ENCODE data around the gene AIP.

The AIP gene

DNA sequence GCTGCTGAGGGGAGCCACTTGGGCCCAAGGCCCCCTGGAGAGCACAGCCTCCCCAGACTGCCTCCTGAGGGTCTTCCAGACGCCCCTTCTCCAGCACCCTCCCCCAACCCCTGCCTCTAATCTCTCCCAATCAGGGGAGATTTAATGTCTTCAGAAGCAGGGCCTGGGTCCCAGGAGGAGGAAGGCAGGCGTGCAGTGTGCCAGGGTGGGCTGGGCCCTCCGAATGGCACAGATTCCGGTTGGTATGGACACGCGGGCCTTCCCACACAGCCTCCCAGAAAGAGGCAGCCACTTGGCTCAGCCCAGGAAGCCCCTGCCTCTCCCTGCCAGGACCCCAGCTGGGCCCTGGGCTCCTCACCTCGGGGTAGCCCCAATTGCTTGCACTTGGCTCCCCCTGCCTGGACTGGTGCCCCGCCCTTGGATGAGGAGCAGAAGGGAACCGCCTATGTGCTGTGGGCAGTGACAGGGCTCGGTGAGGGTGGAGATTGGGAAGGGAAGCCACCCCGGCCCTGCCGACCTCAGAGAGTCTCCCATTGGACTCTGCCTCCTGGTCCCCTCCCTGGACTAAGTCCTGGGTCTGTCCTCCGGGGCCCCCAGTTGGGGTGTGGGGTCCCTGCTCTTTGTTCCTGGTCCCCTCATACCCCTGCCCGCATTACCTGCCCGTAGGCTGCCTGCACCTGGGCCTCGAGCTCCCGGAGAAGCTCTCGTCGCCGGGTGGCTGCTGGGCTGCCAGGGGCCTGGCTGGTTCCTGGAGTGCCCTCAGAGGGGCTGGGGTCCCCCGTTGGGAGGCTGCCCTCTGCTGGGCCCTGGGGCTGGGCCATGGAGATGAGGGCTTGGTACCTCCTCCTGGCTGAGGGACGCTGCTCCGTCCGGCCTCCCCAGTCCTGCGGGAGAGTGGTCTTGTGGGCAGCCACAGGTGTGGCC lies 41.0 kb downstream of the AIP start:
- Histone ChIP-seq H3K4me1 (ENCODE audit: insufficient read depth, low read length) (no peaks in the 10 kb centered on the region), H3K36me3 (ENCODE audit: insufficient read depth, low read length) (no peaks in the 10 kb centered on the region), H3K9me3 (ENCODE audit: control insufficient read depth, insufficient read depth, low read length) (no peaks in the 10 kb centered on the region), H3K9ac (ENCODE audit: low read depth, low read length) (no peak overlapping the region)

DNA sequence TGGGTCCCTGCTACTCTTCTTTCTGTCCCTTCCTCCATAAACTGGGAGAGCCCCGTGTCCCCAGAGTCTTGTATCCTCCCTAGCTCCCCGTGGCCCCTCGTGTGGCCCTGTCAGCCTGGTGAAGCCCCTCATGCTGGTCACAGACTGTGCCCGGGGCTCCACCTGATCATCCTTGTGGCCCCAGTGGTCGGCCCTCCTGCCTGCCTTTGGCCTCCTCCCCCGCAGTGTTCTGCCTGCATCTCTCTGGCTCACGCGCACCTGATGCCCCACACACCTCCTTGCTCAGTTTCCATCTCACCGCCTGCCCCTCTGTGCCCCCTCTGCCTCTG lies 41.6 kb downstream of the AIP start:
- Histone ChIP-seq H3K9ac (ENCODE audit: low read depth, low read length) (no peak overlapping the region), H3K4me1 (ENCODE audit: insufficient read depth, low read length) (no peaks in the 10 kb centered on the region), H3K9me3 (ENCODE audit: control insufficient read depth, insufficient read depth, low read length) (no peaks in the 10 kb centered on the region), H3K36me3 (ENCODE audit: insufficient read depth, low read length) (no peaks in the 10 kb centered on the region)

GRCh38 chr11:67525275-67525976 lies 42.6 kb downstream of the AIP start:
- no peaks in the 10 kb centered on the region for H3K36me3 ChIP-seq (ENCODE audit: insufficient read depth, low read length)
- no peak overlapping the region for H3K9ac ChIP-seq (ENCODE audit: low read depth, low read length)
- no peaks in the 10 kb centered on the region for H3K4me1 ChIP-seq (ENCODE audit: insufficient read depth, low read length)
- no peaks in the 10 kb centered on the region for H3K9me3 ChIP-seq (ENCODE audit: control insufficient read depth, insufficient read depth, low read length)

DNA sequence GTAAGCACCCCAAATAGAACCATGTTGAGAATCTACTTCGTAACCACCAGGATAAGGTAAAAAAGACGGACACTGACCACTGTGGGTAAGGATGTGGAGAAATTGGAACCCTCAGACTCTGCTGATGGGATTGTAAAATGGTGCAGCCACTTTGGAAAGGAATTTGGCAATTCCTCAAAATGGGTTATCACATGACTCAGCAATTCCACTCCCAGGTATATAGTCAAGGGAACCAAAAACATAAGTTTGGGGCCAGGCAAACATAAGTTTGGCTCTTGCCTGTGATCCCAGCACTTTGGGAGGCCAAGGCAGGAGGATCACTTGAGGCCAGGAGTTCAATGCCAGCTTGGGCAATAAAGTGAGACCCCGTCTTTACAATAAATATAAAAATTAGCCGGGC lies 45.5 kb downstream of the AIP start:
- H3K9me3 ChIP-seq (ENCODE audit: control insufficient read depth, insufficient read depth, low read length) = peaks cover 6% of the 10 kb centered on the region; the same call in 1 of the 2 replicates
- H3K9ac ChIP-seq (ENCODE audit: low read depth, low read length) = no peak overlapping the region
- no peaks in the 10 kb centered on the region for H3K36me3 ChIP-seq (ENCODE audit: insufficient read depth, low read length)
- no peaks in the 10 kb centered on the region for H3K4me1 ChIP-seq (ENCODE audit: insufficient read depth, low read length)

GRCh38 chr11:67530282-67530592 lies 47.4 kb downstream of the AIP start:
- H3K4me1 ChIP-seq (ENCODE audit: insufficient read depth, low read length) = no peaks in the 10 kb centered on the region
- H3K9me3 ChIP-seq (ENCODE audit: control insufficient read depth, insufficient read depth, low read length) = peaks cover 15% of the 10 kb centered on the region; the same call in 1 of the 2 replicates
- H3K9ac ChIP-seq (ENCODE audit: low read depth, low read length) = no peak overlapping the region
- no peaks in the 10 kb centered on the region for H3K36me3 ChIP-seq (ENCODE audit: insufficient read depth, low read length)

DNA sequence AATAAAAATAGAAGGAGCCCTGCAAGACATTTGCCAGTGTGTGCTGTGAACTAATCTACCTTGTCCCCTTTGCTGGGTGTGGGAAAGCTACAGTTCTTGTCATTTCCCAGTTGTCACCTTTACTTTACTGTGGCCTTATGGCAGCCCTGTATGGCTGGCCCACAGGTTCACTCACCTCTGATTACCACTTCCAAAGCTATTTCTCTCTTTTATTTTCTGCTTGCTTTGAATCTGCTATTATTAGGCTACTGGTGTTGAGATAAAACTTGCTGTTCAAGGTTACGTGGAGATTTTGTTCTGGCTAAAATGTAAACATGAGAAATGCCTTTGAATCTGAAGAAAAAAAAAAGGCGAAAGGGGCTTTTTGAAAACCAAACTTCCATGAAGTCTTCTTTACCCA lies 50.1 kb downstream of the AIP start:
- Histone ChIP-seq H3K9ac (ENCODE audit: low read depth, low read length) (no peak overlapping the region), H3K36me3 (ENCODE audit: insufficient read depth, low read length) (no peaks in the 10 kb centered on the region), H3K9me3 (ENCODE audit: control insufficient read depth, insufficient read depth, low read length) (peaks cover 20% of the 10 kb centered on the region; the same call in 1 of the 2 replicates), H3K4me1 (ENCODE audit: insufficient read depth, low read length) (no peaks in the 10 kb centered on the region)

- no peaks in the 10 kb centered on the region for H3K36me3 ChIP-seq (ENCODE audit: insufficient read depth, low read length)
Measured at GRCh38 chr11:67534070-67534679, 51.3 kb downstream of the AIP start.

DNA sequence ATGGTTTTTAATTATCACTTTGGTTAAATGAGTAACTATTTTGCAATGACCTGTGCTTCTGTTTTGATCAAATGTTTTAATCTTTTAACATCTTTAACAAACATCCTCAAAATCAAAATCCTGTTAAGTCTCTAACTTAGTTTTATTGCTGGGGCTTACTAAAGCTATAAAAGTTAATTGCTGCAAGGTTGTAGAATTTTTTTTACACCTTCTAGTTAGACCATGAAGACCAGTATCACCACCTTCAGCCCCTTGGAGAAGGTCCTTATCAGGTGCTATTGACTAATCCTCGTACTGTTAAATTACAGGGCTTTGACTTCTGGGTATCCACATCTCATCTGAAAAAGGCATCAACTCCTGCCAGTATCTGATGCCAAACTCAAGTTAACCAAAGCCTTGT lies 52.7 kb downstream of the AIP start:
- H3K9ac ChIP-seq (ENCODE audit: low read depth, low read length) = no peak overlapping the region
- H3K36me3 ChIP-seq (ENCODE audit: insufficient read depth, low read length) = no peaks in the 10 kb centered on the region
- H3K4me1 ChIP-seq (ENCODE audit: insufficient read depth, low read length) = no peaks in the 10 kb centered on the region
- peaks cover 20% of the 10 kb centered on the region; the same call in 1 of the 2 replicates for H3K9me3 ChIP-seq (ENCODE audit: control insufficient read depth, insufficient read depth, low read length)

More at GRCh38 chr11:67534070-67534679, 51.3 kb downstream of the AIP start:
- Histone ChIP-seq H3K9ac (ENCODE audit: low read depth, low read length) (no peak overlapping the region), H3K9me3 (ENCODE audit: control insufficient read depth, insufficient read depth, low read length) (peaks cover 20% of the 10 kb centered on the region; the same call in 1 of the 2 replicates), H3K4me1 (ENCODE audit: insufficient read depth, low read length) (no peaks in the 10 kb centered on the region)

GRCh38 chr11:67538306-67538705 lies 55.5 kb downstream of the AIP start:
- no peak overlapping the region for H3K9ac ChIP-seq (ENCODE audit: low read depth, low read length)
- H3K4me1 ChIP-seq (ENCODE audit: insufficient read depth, low read length) = no peaks in the 10 kb centered on the region
- H3K36me3 ChIP-seq (ENCODE audit: insufficient read depth, low read length) = no peaks in the 10 kb centered on the region
- peaks cover 15% of the 10 kb centered on the region; the same call in 1 of the 2 replicates for H3K9me3 ChIP-seq (ENCODE audit: control insufficient read depth, insufficient read depth, low read length)

DNA sequence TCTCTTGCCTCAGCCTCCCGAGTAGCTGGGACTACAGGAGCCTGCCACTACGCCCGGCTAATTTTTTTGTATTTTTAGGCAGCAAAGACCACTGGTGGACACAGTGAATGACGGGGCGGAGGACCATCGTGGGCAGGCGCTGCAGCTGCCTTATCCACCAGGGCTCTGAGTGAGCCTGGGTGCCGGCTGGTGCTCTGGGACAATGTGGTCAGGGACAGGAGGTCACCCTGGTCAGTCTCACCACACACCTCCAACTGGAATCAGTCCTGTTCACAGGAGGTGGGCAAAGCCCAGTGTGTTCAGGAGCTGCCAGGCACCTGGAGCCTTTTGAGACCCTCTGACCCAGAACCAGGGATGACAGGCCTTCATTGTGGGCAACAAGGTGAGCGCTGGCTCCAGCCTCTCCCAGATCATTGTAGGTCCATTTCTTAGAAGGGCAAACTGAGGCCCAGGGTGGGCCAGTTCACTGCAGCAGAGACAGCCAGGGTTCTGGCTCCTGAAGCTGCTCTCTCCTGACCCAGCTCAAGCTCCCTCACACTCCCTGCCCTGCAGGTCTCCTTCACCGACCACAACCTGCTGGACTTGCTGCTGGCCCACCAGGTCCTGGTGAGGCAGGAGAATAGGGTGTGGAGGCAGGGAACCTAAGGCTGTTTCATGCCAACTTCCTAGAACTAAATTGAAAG lies 56.1 kb downstream of the AIP start:
- Histone ChIP-seq H3K36me3 (ENCODE audit: insufficient read depth, low read length) (no peaks in the 10 kb centered on the region), H3K9ac (ENCODE audit: low read depth, low read length) (no peak overlapping the region), H3K4me1 (ENCODE audit: insufficient read depth, low read length) (no peaks in the 10 kb centered on the region), H3K9me3 (ENCODE audit: control insufficient read depth, insufficient read depth, low read length) (peaks cover 9% of the 10 kb centered on the region; the same call in 1 of the 2 replicates)

DNA sequence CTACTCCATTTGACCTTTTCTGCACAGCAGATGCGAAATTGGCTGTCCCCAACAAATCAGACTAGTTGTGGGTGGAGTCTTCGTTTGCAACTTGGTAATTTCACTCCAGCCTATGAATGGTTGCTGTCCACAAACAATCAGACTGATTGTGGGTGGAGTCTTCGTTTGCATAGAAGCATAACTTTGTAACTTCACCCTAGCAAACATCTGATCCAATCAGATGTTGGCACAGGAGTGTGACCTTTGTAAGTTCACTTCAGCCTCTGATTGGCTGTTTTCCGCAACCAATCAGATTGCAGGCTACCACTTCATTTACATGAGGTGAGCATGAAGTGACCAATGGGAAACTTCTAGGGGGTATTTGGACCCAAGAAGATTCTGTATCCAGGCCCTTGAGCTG lies 56.7 kb downstream of the AIP start:
- no peak overlapping the region for H3K9ac ChIP-seq (ENCODE audit: low read depth, low read length)
- H3K36me3 ChIP-seq (ENCODE audit: insufficient read depth, low read length) = no peaks in the 10 kb centered on the region
- no peaks in the 10 kb centered on the region for H3K4me1 ChIP-seq (ENCODE audit: insufficient read depth, low read length)
- H3K9me3 ChIP-seq (ENCODE audit: control insufficient read depth, insufficient read depth, low read length) = peaks cover 6% of the 10 kb centered on the region; the same call in 1 of the 2 replicates
